HCT116 (cell line): Measurements from ENCODE around the gene FILIP1.

ENCODE experiments used
- EZH2 ChIP-seq: fragments of 200-600 bp; sonication (generic); IDR thresholded peaks from 2 replicates; pipeline ENCODE4 v1.6.1; 2017; ENCODE audit warnings: antibody characterized with exemption, mixed run types
- EZH2phosphoT487 ChIP-seq: fragments of 200-600 bp; IDR thresholded peaks from 2 replicates; pipeline ENCODE4 v1.6.1; 2018; ENCODE audit warnings: antibody characterized with exemption, borderline replicate concordance
- JUND ChIP-seq: IDR thresholded peaks from 2 replicates; pipeline ENCODE4 v1.6.1; 2012
- POLR2A ChIP-seq: IDR thresholded peaks from 2 replicates; pipeline ENCODE4 v1.7.0; 2011; ENCODE audit warnings: borderline replicate concordance; ENCODE audit not compliant: insufficient read depth, insufficient read length; ENCODE audit errors: extremely low read depth
- POLR2AphosphoS5 ChIP-seq: IDR thresholded peaks from 2 replicates; pipeline ENCODE4 v1.6.1; 2011; ENCODE audit warnings: mild to moderate bottlenecking, low read depth, low read length, moderate library complexity
- RAD21 ChIP-seq: IDR thresholded peaks from 2 replicates; pipeline ENCODE4 v1.6.1; 2012; ENCODE audit warnings: low read depth, mild to moderate bottlenecking
- SIN3A ChIP-seq: IDR thresholded peaks from 2 replicates; pipeline ENCODE4 v1.6.1; 2012; ENCODE audit warnings: low read depth
- SP1 ChIP-seq: IDR thresholded peaks from 2 replicates; pipeline ENCODE4 v1.6.1; 2012; ENCODE audit warnings: low read depth
- YY1 ChIP-seq: IDR thresholded peaks from 2 replicates; pipeline ENCODE4 v1.6.1; 2011; ENCODE audit warnings: low read length, low read depth, moderate library complexity, mild to moderate bottlenecking; ENCODE audit not compliant: insufficient replicate concordance; ENCODE audit errors: extremely low read depth
- TF ChIP-seq, protein P1 (sequence below): IDR thresholded peaks from 2 replicates; pipeline ENCODE4 v1.6.1; 2012
- TF ChIP-seq, protein P2 (sequence below), 3 experiments: fragments of 200-600 bp in 1 of 3; sonication (generic) in 1 of 3; IDR thresholded peaks in 2 of 3; conservative IDR thresholded peaks in 1 of 3; 2 replicates each; pipeline ENCODE4 v1.5.1; 2012 to 2017; ENCODE audit warnings: low read depth in 2 of 3, low read length in 2 of 3, antibody characterized with exemption in 1 of 3, borderline replicate concordance in 1 of 3, control low read depth in 1 of 3, mild to moderate bottlenecking in 1 of 3, mixed read lengths in 1 of 3, mixed run types in 1 of 3, moderate library complexity in 1 of 3; ENCODE audit not compliant: insufficient read depth in 1 of 3
- TF ChIP-seq, protein P3 (sequence below): IDR thresholded peaks from 2 replicates; pipeline ENCODE4 v1.6.1; 2011; ENCODE audit warnings: mild to moderate bottlenecking, low read length, moderate library complexity; ENCODE audit not compliant: insufficient replicate concordance; ENCODE audit errors: extremely low read depth

DNA sequence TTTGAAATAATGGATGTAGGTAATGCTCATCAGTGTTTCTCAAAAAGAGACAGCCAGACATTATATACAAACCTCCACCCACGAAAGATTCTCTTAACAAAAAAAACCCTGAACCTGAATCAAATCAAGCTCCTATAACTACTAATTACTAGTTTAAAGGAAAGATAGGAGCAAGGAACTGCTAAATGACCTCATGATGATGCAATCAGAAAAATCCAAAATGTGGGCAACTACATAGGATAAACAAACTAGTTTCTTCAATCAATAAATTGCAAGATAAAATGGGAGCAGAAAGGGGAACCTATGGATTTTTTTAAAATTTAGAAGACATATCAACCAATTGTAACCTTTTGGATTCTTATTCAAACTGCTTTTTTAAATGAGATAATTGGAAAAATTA, 165.8 kb downstream of the FILIP1 start:
- TF ChIP-seq, protein P1, sequence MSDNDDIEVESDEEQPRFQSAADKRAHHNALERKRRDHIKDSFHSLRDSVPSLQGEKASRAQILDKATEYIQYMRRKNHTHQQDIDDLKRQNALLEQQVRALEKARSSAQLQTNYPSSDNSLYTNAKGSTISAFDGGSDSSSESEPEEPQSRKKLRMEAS: no peak
- TF ChIP-seq, protein P2, sequence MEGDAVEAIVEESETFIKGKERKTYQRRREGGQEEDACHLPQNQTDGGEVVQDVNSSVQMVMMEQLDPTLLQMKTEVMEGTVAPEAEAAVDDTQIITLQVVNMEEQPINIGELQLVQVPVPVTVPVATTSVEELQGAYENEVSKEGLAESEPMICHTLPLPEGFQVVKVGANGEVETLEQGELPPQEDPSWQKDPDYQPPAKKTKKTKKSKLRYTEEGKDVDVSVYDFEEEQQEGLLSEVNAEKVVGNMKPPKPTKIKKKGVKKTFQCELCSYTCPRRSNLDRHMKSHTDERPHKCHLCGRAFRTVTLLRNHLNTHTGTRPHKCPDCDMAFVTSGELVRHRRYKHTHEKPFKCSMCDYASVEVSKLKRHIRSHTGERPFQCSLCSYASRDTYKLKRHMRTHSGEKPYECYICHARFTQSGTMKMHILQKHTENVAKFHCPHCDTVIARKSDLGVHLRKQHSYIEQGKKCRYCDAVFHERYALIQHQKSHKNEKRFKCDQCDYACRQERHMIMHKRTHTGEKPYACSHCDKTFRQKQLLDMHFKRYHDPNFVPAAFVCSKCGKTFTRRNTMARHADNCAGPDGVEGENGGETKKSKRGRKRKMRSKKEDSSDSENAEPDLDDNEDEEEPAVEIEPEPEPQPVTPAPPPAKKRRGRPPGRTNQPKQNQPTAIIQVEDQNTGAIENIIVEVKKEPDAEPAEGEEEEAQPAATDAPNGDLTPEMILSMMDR (IDR thresholded peaks at IDR 0.05 in 2 of 3, conservative IDR thresholded peaks at IDR 0.05 in 1 of 3; ENCODE audit: borderline replicate concordance in 1 of 3, insufficient read depth in 1 of 3, low read depth in 2 of 3, low read length in 2 of 3): no peak
- TF ChIP-seq EZH2 (no peak), SP1 (no peak), RAD21 (no peak), POLR2A (no peak), JUND (no peak), POLR2AphosphoS5 (no peak), SIN3A (no peak), YY1 (no peak), EZH2phosphoT487 (no peak)
- TF ChIP-seq, protein P3, sequence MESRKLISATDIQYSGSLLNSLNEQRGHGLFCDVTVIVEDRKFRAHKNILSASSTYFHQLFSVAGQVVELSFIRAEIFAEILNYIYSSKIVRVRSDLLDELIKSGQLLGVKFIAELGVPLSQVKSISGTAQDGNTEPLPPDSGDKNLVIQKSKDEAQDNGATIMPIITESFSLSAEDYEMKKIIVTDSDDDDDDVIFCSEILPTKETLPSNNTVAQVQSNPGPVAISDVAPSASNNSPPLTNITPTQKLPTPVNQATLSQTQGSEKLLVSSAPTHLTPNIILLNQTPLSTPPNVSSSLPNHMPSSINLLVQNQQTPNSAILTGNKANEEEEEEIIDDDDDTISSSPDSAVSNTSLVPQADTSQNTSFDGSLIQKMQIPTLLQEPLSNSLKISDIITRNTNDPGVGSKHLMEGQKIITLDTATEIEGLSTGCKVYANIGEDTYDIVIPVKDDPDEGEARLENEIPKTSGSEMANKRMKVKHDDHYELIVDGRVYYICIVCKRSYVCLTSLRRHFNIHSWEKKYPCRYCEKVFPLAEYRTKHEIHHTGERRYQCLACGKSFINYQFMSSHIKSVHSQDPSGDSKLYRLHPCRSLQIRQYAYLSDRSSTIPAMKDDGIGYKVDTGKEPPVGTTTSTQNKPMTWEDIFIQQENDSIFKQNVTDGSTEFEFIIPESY: no peak
